Breast epithelium (tissue), 3 donors: Measurements from ENCODE around the gene PPP1R18.

Source experiments
- POLR2A ChIP-seq: fragments of 450-650 bp; IDR thresholded peaks from one replicate; pipeline ENCODE4 v1.6.1; 2016; ENCODE audit warnings: antibody characterized with exemption, mild to moderate bottlenecking, moderate library complexity
- TF ChIP-seq, protein P1 (sequence below), 3 donors: fragments of 450-650 bp; IDR thresholded peaks; one replicate each; pipeline ENCODE4 v1.5.1; 2016 to 2017; ENCODE audit warnings: antibody characterized with exemption in 3 of 3, mild to moderate bottlenecking in 3 of 3, moderate library complexity in 3 of 3

DNA sequence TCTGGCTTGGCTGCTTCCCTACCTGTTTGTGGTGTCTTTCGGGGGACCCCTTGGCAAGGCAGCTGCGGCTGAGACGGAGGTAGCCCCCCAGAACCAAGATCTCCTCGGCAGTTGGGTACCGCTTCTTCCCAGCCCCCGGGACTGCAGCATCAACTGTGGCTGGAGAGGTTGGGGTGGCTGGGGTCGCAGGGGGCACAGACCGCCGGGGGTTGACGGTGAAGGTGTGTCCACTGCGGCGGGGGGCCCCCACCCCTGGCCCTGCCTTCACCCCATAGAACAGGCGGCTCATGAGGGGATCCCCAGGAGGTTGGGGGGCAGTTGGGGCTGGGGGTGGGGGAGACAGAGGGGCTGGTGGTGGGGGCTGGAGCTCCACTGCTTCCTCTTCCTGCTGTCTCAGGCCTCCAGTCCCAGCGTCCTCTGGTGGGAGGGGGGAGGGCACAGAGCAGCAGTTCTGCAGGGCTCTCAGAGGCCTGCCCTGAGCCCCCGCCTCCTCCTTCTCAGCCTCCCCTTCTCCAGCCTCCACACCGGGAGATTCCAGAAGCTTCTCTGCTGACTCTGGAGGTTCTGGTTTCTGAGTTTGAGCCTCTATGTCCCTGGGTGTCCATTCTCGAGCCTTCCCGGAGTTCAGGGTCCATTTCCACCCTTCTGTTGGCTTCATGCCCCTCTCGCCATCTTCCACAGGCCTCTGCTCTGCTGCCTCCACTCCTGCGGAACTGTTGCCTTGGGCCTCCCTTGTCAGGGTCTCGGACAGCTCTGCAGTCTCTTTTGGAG is 1.9 kb downstream of the PPP1R18 start:
- TF ChIP-seq, protein P1, sequence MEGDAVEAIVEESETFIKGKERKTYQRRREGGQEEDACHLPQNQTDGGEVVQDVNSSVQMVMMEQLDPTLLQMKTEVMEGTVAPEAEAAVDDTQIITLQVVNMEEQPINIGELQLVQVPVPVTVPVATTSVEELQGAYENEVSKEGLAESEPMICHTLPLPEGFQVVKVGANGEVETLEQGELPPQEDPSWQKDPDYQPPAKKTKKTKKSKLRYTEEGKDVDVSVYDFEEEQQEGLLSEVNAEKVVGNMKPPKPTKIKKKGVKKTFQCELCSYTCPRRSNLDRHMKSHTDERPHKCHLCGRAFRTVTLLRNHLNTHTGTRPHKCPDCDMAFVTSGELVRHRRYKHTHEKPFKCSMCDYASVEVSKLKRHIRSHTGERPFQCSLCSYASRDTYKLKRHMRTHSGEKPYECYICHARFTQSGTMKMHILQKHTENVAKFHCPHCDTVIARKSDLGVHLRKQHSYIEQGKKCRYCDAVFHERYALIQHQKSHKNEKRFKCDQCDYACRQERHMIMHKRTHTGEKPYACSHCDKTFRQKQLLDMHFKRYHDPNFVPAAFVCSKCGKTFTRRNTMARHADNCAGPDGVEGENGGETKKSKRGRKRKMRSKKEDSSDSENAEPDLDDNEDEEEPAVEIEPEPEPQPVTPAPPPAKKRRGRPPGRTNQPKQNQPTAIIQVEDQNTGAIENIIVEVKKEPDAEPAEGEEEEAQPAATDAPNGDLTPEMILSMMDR (IDR thresholded peaks at IDR 0.05) = no peak
- TF ChIP-seq POLR2A = no peak
